Right lobe of liver (tissue), 6 donors: ENCODE measurements around the gene ZNF605. TPM values are rescaled to one million over a fixed set of nuclear protein-coding genes. Genes with fewer than 3 reads are reported as not detected.

Source experiments
- ATAC-seq, 4 donors: fragments of 200-7000 bp; cut with Tn5 transposase; one replicate each; pipeline ENCODE4 v1.9.1; 2020; ENCODE audit warnings: mild to moderate bottlenecking in 4 of 4, moderate library complexity in 4 of 4
- DNase-seq, 3 donors: peaks; one replicate each; pipeline ENCODE4 v3.0.0-alpha.2; 2020
- H3K27ac ChIP-seq, 3 donors: fragments of 200-600 bp; one replicate each; pipeline ENCODE4 v1.8.0; 2022
- H3K27me3 ChIP-seq, 2 donors: fragments of 200-600 bp; one replicate each; pipeline ENCODE4 v1.8.0; 2022
- H3K36me3 ChIP-seq, 4 donors: fragments of 200-600 bp; sonication (generic) in 1 of 4; one replicate each; pipeline versions ENCODE4 v1.5.1 to v1.8.0; 2017 to 2022; ENCODE audit warnings: control low read depth in 1 of 4
- H3K4me1 ChIP-seq, 4 donors: fragments of 200-600 bp; sonication (generic) in 1 of 4; one replicate each; pipeline versions ENCODE4 v1.5.1 to v1.8.0; 2017 to 2022; ENCODE audit warnings: control low read depth in 1 of 4
- H3K4me3 ChIP-seq, 3 donors: fragments of 200-600 bp; one replicate each; pipeline ENCODE4 v1.8.0; 2022
- H3K9me3 ChIP-seq, 4 donors: fragments of 200-600 bp; sonication (generic) in 1 of 4; one replicate each; pipeline versions ENCODE4 v1.5.1 to v1.8.0; 2017 to 2022; ENCODE audit warnings: control low read depth in 1 of 4
- POLR2A ChIP-seq: fragments of 450-650 bp; IDR thresholded peaks from one replicate; pipeline ENCODE4 v1.6.1; 2017; ENCODE audit warnings: antibody characterized with exemption, mild to moderate bottlenecking
- WGBS: methylation state at CpG from one replicate; pipeline ENCODE4 v1.1.6; 2018; ENCODE audit warnings: low coverage, low lambda C conversion rate; ENCODE audit not compliant: insufficient coverage; ENCODE audit errors: missing lambda C conversion rate; 5-methylcytosine and 5-hydroxymethylcytosine counted together
- intact Hi-C, 2 donors: fragments of 100-400 bp; cut with DNase I; formaldehyde crosslinking; loops; one replicate each; pipeline versions ENCODE4 v1.11.2 to v1.14.1; 2022
- small RNA-seq, 2 experiments: library from RNA; depleted of rRNA; stranded (forward); fragments of <200 nt; gene quantifications; one replicate each; pipeline ENCODE3, GENCODE V24; 2016
- total RNA-seq, 6 experiments: library from RNA; depleted of rRNA in 2 of 6; stranded (reverse); fragments of >200 nt in 2 of 6; fragmentation: NEBNext Ultra II Directional in 3 of 6; extraction: Animal tissue kit (Norgen Biotek cat#: 25700) in 3 of 6; gene quantifications; one replicate each; pipeline versions ENCODE4 v1.1.0 to v1.2.4, GENCODE V29; 2016 to 2023
- TF ChIP-seq, protein P1 (sequence below), 4 donors: fragments of 200-600 bp in 3 of 4; fragments of 450-650 bp in 1 of 4; IDR thresholded peaks; one replicate each; pipeline versions ENCODE4 v1.5.1 to v1.8.0; 2016 to 2022; ENCODE audit warnings: antibody characterized with exemption in 4 of 4, mild to moderate bottlenecking in 2 of 4
- donor health status: DM: no; HTN: yes; CAD: no.
- donor health status: DM: no; HTN: no; CAD: no.
- donor health status: DM: no; HTN: no; CAD: no.
- donor health status: DM: no; HTN: yes; CAD: no.
- donor health status: DM: no; HTN: yes; CAD: no.

ZNF605 gene
- total RNA-seq, 6 experiments from 2014 or later, result 2.2 to 7.9 (median 5.7) TPM

DNA sequence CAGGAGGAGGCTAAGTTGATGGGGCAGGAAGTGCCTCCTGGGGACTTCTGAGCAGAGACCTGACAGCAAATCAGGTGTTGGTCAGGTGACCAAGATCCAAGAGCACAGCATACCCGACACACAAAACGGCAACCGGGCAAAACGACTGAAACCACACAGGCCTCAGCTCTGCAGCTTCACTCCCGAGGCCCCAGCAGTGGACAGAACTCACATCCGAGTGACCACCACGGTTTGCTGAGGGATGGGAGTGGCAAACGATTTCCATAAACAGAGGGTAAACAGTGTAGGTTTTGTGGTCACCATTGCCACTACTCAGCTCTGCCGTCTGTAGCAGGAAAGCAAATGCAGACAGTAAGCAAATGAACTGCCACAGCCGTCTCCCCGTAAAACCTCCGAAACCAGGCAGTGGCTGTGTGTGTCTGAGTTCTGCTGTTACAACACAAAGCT lies 83.1 kb downstream of the ZNF605 start:
- intact Hi-C loops, result no loop called here
- H3K36me3 ChIP-seq, result peaks cover 0 to 44% (median 30%) of the 10 kb centered on the region in 4 donors
- no peak for TF ChIP-seq POLR2A
- TF ChIP-seq, protein P1, sequence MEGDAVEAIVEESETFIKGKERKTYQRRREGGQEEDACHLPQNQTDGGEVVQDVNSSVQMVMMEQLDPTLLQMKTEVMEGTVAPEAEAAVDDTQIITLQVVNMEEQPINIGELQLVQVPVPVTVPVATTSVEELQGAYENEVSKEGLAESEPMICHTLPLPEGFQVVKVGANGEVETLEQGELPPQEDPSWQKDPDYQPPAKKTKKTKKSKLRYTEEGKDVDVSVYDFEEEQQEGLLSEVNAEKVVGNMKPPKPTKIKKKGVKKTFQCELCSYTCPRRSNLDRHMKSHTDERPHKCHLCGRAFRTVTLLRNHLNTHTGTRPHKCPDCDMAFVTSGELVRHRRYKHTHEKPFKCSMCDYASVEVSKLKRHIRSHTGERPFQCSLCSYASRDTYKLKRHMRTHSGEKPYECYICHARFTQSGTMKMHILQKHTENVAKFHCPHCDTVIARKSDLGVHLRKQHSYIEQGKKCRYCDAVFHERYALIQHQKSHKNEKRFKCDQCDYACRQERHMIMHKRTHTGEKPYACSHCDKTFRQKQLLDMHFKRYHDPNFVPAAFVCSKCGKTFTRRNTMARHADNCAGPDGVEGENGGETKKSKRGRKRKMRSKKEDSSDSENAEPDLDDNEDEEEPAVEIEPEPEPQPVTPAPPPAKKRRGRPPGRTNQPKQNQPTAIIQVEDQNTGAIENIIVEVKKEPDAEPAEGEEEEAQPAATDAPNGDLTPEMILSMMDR (IDR thresholded peaks at IDR 0.05), result no peak
- H3K4me1 ChIP-seq, result no peaks in the 10 kb centered on the region
- H3K4me3 ChIP-seq, result no peak overlapping the region
- H3K9me3 ChIP-seq, result no peaks in the 10 kb centered on the region
- 100% methylated on average over 3 of the region's 12 CpGs for WGBS
- no peak for ATAC-seq
- H3K27me3 ChIP-seq, result no peaks in the 10 kb centered on the region
- H3K27ac ChIP-seq, result no peak overlapping the region
- DNase-seq, result no peak

DNA sequence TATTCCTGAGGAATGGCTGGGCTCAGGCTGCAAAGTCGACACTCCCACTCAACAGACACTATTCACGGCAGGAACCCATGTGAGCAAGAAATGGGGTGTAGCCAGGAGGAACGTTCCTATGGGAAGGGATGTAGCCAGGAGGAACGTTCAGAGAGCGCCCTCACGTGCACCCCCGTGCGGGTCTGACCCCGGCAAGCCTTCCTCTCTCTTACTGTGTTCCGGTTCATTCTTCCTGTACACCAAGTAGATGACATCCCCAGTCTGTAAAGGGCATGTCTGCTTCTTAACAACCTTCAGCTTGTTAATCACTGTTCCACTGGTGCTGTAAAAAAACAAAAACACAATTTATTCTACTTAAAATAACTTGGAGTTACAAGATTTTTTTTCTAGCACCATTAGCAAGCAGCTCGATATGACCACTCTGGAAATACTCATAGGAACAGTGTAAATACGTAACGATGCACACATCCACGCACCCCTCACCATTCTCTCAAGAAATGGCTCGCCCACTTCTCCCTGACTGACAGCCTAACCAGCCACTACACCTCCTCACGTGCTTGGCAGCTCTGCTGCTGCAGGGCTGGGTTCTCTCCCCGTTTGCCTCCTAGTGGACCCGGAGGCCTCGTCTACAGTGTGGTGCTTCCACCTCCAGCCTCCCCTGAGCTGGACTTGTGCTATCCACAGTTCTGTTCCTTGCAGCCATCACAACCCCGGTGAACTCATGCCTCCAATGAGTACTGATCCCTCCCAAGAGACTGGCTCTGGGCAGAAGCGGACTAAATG lies 83.8 kb downstream of the ZNF605 start:
- Histone ChIP-seq H3K27ac (no peak overlapping the region), H3K4me1 (no peaks in the 10 kb centered on the region), H3K36me3 (peaks cover 0 to 46% (median 31%) of the 10 kb centered on the region in 4 donors), H3K27me3 (no peaks in the 10 kb centered on the region), H3K4me3 (no peak overlapping the region), H3K9me3 (no peaks in the 10 kb centered on the region)
- WGBS, result 93% methylated on average over 12 of the region's 21 CpGs
- DNase-seq, result no peak
- TF ChIP-seq POLR2A, result no peak
- TF ChIP-seq, protein P1 (IDR thresholded peaks at IDR 0.05), result no peak
- no peak for ATAC-seq
- intact Hi-C loops, result no loop called here

DNA sequence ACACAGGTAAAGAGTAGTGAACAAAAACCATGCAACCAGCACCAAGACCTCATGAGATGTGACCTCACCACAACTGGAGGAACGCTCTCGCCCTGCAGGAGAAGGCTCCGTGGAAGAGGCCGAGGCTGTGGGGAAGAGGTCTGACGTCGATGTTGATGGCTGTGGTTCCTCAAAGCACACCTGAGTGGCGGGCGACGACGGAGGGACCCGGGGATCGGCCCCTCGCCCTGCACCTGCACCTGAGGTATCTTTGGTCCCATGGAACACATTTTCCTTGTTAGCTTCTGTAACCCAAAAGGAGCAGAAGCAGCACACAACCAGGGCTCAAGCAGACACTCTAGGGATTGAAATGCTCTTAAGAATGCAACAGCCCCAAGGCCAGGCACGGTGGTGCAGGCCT lies 86.6 kb downstream of the ZNF605 start:
- Histone ChIP-seq H3K4me1 (no peaks in the 10 kb centered on the region), H3K27me3 (no peaks in the 10 kb centered on the region), H3K27ac (no peak overlapping the region), H3K4me3 (no peak overlapping the region), H3K36me3 (peaks cover 0 to 28% (median 22%) of the 10 kb centered on the region in 4 donors), H3K9me3 (no peaks in the 10 kb centered on the region)
- DNase-seq (no peak), ATAC-seq (no peak)
- no peak for TF ChIP-seq POLR2A
- 86% methylated on average over 12 of the region's 14 CpGs for WGBS
- intact Hi-C loops, result no loop called here

Small RNA genes within 50 kb of the gene (small RNA-seq; reads per million reads assigned to genes)
- gene RNU4ATAC12P, result 0 reads per million in 2 experiments

Other genes starting within 250 kb of the ZNF605 start
- 10 to 100 TPM; 22.7 to 50.7 (median 27.6) TPM for gene PGAM5, start 245.5 kb downstream of the ZNF605 start, total RNA-seq
- gene ANKLE2, start 194.5 kb downstream of the ZNF605 start, total RNA-seq, result 10 to 100 TPM; 13.9 to 25.1 (median 15.7) TPM
- 10 to 100 TPM; 15.7 to 37.5 (median 22.8) TPM for gene GOLGA3, start 127.4 kb downstream of the ZNF605 start, total RNA-seq
- 10 to 100 TPM; 11.0 to 20.4 (median 13.5) TPM for gene CHFR, start 68.7 kb downstream of the ZNF605 start, total RNA-seq
- gene ZNF26, start 30.1 kb upstream of the ZNF605 start, total RNA-seq, result 10 to 100 TPM in 1 of 6 experiments, 1 to 10 TPM in 5; 3.2 to 14.9 (median 3.9) TPM
- gene ZNF84, start 81.2 kb upstream of the ZNF605 start, total RNA-seq, result 10 to 100 TPM in 2 of 6 experiments, 1 to 10 TPM in 4; 5.1 to 10.2 (median 8.5) TPM
- 1 to 10 TPM; 5.9 to 9.3 (median 6.9) TPM for gene ZNF140, start 124.6 kb upstream of the ZNF605 start, total RNA-seq
- gene ZNF891, start 174.0 kb upstream of the ZNF605 start, total RNA-seq, result under 1 TPM; 0.50 to 0.92 (median 0.79) TPM
- 1 to 10 TPM; 3.1 to 5.3 (median 3.8) TPM for gene ZNF10, start 174.3 kb upstream of the ZNF605 start, total RNA-seq
- 10 to 100 TPM in 4 of 6 experiments, 1 to 10 TPM in 2; 8.2 to 14.2 (median 10.7) TPM for gene ZNF268, start 225.2 kb upstream of the ZNF605 start, total RNA-seq